HG03439 (cell line): ENCODE measurements around the gene UNG.
"Not testable (repeated sequence)": the region's sequence is repeated elsewhere in the genome, so short reads cannot be mapped to it uniquely, and the experiment has no call there.

Source experiments
- ATAC-seq: cut with Tn5 transposase; IDR thresholded peaks from one replicate; pipeline ENCODE4 v1.9.1; 2021; ENCODE audit warnings: mild to moderate bottlenecking, moderate library complexity; ENCODE audit not compliant: unreplicated experiment

Gene UNG

DNA sequence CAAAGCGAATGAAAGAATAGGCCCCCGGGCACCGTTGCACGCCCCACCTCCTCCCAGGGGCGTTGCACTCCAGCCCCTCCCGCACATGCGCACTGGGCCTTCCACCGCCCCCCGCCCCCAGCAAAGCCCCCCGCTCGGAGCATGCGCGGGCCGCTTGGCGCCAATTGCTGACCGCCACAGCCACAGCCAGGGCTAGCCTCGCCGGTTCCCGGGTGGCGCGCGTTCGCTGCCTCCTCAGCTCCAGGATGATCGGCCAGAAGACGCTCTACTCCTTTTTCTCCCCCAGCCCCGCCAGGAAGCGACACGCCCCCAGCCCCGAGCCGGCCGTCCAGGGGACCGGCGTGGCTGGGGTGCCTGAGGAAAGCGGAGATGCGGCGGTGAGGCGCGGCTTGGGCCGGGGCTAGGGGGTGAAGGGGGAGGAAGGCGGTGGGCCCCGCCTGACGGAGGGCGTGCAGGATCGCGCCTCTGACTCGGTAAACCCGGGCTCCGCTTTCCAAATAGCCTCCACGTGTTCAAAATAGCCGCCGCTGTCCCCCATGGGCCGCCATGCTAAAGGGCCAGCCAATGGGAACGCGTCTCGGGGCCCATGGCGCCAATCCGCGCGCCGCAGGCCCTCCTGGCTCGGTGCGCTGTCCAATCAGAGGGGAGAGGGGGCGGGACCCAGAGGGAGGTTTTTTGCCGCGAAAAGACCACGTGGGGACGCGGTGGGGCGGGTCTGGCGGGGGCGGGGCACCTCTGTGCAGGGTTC is at the start of gene UNG:
Gene UNG (plus strand): TSS at position 163 of the 748 bp plus-strand sequence. CDS start 83 bp downstream, at position 246.
- ATAC-seq = peak; percentile 85

DNA sequence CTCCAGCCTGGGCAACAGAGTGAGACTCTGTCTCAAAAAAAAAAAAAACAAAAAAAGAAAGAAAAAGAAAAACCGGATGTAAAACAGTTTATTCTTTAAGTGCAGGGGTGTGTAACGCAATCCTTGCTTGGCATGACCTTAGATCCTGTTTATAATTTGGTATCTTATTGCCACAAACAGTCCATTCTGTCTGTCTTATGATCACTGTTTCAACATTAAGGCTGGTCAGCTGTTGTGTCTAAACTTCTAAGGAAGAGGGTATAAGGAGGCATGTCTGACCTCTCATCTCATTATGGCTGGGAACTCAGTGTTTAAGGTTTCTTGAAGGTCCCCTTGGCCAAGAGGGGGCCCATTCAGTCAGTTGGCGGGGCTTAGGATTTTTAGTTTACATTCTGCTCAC is 48.7 kb upstream of the UNG start:
- not testable (repeated sequence) for ATAC-seq

DNA sequence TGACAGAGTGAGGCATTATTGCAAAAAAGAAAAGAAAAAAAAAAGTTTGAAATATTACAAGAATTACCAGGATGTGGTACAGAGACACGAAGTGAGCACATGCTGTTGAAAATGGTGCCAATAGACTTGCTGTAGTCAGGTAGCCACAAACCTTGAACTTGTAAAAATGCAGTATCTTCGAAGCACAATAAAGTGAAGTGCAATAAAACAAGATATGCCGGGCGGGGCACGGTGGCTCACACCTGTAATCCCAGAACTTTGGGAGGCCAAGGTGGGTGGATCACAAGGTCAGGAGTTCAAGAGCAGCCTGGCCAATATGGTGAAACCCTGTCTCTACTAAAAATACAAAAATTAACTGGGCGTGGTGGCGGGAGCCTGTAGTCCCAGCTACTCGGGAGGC is 47.6 kb upstream of the UNG start:
- not testable (repeated sequence) for ATAC-seq

DNA sequence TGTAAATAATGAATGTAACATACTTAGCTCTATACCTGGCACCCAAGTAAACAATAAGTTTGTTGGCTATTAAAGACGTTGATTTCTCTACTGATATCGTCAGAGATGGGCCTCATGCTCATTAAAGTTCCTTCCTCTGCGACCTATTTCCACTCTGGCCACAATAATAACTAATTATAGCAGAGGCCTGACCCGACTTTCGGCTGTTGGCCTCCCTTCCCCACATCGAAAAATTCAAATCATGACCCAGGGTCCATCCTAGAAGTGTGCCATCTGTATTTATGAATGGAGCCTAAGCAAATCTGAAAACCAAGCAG is 45.3 kb upstream of the UNG start:
- no peak for ATAC-seq

DNA sequence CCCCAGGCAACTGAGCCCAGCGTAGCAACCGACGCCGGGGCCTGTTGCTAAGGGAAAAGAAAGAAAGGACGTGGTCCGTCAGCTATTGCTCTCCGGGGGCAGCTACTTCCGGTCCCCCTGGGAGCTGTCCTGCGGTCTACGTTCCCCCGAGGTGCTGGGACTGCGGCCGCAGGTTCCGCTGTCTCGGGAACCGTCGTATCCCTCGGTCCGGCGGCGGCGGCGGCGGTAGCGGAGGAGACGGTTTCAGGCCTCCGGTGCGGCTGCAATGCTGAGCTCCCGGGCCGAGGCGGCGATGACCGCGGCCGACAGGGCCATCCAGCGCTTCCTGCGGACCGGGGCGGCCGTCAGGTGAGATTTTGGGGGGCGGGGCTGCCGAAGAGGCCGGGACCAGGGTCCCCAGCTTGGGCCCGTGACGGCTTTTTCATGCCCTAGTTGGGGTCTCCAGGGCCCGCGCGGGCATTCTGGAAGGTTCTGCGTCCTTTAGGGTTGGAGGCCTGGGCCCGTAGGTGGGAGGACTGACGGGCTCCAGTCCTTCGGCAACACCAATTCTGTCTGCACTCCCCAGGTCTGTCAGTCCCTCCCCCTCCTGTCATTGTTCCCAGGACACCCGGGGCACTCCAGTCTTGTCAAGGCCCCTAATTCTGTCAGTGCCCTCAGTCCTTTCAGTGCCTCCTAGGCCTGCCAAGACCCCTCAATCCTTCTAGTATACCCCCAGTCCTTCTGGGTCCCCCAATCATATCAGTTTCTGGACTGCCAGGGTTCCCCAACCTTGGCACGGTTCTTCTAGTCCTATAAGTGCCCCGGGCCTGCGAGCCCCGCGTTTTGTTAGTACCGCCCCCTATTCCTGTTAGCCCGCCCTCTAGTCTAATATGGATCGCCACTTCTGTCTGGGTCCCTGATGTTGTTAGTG is 44.7 kb upstream of the UNG start, which contains the start of gene USP30:
Gene USP30 (plus strand): TSS at position 163 of the 910 bp plus-strand sequence. CDS start 103 bp downstream, at position 266.
- peak; percentile 86 for ATAC-seq

DNA sequence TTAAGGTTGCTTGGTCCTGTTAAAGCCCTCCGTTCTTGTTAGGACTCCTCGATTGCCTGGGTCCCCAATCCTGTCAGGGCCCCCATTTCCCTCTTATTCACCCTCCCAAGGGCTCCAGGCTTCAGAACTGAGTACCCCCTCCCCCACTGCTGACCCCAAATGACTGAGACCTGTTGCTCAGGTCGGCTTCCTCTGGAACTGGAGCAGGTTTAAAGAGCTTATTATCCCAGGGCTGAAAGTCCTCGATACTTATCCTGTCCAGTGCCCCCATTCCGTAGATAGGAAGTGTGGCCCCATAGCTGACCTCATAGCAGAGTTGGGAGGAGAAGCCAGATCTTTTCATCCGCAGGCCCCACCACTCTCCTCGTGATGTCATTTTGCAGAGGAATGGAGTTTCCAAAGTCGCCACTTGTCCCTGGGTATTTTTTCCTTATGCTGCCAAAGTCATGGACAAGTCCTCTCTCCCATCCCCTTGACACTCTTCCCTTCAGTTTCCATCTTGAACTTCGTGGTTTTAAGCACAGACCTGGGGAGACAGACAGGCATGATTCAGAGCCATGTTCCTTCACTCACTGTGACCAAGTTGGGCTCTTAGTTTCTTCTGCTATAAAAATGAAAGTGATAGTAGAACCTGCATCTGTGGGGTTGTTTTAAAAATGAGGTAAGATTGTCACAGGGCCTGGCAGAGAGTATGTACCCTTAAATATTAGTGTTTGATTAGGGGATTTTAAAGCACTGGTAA is 43.8 kb upstream of the UNG start:
- peak; percentile 42 for ATAC-seq

DNA sequence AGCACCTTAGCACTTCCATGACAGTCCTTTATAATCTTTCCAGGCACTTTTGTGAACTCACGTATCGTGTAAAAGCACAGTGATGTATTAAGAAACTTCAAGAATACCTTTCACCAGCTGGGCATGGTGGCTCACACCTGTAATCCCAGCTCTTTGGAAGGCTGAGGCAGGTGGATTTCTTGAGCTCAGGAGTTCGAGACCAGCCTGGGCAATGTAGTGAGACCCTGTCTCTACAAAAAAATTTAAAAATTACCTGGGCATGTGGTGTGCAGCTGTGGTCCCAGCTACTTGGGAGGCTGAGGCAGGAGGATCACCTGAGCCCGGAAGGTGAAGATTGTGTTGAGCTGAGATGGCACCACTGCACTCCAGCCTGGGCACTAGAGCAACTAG is 43.3 kb upstream of the UNG start:
- ATAC-seq = not testable (repeated sequence)

DNA sequence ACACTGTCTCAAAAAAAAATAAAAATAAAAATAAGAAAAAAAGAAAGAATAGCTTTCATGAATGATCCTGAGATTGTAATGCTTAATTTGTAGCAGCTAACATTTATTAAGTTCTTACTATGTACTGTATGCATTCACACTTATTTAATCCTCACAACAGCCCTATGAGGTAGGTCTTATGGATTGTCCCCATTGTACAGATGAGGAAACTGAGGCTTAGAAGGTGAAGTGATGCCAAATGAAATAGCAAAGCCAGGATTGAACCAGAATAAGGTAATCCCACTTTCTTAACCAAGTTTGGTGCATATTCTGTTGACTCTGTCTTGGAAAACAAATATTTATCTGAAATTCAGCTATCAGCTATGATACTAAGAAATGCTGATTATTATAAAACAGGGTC is 42.9 kb upstream of the UNG start:
- no peak for ATAC-seq

DNA sequence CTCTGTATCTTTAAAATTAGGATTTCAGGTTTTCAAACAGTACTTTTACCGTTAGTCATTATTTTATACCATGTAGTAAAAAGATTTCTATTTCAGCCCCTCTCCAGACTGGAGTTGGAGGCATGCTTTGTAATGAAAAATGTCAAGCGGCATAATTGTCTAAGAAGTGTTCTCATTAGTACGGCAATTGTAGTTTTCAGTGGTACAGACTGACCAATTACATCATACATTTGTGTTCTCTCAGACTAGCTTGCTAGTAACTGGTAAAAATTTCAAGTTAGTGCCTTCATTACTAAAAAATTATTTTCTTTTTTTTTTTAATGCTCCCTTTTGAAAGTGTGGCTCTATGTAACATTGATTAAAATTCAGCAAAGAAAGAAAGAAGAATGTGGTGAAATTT is 40.5 kb upstream of the UNG start:
- ATAC-seq = no peak

DNA sequence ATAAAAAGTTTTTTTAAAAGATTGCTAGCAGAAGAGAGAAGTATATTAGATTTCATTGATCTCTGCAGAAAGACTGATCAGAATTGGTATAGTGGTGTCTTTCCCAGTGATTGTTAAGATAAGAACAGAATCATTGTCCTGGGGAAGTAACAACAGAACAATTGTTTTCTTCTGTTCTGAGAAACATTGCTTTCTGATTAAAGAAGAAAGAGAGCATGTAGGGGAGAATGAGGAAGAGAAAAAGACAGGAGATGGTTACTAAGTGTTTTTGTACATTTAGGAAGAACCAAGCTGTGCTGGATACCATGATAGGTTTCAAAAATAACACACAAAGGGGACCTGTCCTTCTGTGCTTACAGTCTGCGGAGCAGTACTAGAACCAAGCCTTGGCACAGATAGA is 40.0 kb upstream of the UNG start:
- ATAC-seq = no peak

DNA sequence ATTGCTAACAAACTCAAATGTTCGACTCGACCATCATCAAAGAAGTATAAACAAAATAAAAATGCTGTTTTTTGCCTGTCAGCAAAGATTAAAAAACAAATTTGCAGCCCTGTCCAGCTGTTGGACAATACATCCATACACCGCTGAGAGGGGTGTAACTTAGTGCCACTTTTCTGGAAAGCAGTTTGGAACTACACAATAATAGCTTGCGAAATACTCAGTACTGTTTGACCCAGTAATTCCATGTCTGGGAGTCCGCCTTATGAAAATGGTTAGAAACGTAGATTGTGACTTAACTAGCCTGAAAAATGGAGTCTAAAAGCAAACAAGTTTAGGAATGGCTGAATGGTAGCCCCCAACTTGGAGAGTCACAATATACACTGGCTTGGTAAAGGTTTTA is 38.6 kb upstream of the UNG start:
- ATAC-seq = no peak

DNA sequence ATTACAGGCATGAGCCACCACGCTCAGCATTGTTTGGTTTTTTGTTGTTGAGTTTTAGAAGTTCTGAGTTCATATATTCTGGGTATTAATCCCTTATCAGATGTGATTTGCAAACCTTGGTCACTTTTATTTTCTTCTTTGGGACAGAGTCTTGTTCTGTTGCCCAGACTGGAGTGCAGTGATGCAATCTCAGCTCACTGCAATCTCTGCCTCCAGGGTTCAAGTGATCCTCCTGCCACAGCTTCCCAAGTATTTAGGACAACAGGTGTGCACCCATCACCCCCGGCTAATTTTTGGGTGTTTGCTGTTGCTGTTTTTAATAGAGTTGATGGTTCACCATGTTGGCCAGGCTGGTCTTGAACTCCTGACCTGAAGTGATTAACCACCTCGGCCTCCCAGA is 33.3 kb upstream of the UNG start:
- ATAC-seq = no peak

DNA sequence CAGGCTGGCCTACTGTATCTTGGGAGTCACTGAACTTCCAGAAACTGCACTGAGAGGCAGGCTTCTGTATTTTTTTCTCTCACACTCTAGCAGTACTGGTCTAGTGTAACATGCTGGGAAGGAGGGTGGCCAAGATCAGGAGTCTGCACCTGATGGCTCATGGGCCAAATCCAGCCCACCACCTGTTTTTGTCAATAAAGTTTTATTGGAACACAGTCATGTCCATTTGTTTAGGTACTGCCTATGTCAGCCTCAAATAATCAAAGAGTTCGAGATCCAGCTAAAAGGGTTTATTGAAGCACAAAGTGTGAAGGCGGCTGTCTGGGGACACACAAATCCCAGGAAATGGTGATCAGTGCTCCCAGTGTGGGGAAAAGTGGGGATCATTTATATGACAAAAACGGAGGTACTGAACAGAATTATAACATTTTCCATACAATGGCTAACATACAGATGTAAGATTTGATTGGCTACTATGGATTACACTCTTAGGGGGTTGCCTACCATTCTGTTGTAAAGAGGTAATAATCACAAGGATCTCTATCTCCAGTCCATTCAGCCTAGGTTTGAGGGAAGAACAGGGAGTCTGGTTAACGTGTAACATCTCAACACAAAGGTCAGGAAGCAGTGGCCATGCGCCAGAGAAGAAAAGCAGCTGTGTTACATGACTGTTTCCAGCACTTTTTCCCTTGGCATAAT is 32.1 kb upstream of the UNG start:
- ATAC-seq = no peak

DNA sequence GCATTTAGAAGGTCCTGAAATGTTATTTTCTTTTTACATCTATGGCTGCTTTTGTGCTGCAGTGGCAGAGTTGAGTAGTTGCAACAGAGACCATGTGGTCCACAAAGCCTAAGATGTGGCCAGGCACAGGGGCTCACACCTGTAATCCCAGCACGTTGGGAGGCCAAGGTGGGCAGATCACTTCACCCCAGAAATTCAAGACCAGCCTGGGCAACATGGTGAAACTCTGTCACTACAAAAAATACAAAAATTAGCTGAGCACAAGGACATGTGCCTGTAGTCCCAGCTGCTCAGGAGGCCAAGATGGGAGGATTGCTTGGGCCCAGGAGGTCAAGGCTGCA is 31.6 kb upstream of the UNG start:
- no peak for ATAC-seq

DNA sequence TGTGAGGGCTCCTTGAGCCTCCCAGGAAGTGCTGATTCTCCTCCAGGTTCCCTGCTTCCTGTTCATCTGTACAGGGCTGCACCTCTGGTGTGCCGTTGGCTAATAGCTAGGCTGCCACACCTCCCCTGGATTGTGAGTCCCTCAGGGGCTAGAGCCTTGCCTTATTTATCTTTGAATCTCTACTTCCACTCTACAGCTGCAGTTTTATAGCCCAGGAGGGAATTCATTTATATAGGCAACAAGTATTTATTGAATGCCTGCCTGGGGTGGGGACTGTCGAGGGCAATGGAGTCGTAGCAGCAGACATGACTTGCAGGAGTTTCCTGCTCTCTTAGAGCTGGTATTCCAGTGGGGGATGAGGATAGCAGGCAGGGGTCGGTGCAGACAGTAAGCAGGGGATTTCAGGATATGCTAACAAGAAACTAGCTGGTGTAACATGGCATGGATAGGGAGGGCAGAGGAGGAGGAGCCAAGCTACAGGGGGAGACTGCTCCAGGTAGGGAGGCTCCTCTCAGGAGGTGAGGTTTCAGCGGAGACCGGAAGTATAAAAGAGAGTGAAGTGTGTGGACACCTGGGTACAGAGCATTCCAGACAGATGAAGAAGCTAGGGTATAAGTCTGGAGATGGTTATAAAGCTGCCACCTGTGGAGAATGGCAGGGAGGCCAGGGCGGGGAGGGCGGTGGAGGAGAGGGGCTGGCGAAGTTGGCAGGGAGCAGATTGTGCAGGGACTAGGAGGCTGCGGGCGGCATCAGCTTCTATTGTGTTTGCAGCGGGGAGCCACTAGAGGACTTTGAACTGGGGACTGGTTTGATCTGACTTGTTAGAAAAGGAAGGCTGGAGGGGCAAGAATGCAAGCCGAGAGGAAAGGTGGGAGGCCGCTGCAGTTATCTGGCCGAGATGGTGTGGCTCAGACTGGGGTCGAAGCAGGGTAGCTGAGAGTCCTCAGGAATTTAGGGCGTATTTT is 27.8 kb upstream of the UNG start:
- no peak for ATAC-seq

DNA sequence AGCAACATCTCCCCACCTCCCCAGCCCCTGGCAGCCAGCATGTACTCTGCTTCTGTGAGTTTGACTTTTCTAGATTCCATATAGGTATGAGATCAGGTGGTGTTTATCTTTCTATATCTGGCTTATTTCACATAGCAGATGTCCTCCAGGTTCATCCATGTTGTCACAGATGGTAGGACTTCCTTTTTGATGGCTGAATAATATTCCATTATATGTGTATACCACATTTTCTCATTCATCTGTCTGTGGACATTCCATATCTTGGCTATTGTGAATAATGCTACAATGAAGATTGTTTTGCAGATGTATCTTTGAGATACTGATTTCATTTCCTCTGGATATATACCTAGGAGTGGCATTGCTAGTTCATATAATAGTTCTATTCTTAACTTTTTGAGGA is 22.5 kb upstream of the UNG start:
- ATAC-seq = no peak

DNA sequence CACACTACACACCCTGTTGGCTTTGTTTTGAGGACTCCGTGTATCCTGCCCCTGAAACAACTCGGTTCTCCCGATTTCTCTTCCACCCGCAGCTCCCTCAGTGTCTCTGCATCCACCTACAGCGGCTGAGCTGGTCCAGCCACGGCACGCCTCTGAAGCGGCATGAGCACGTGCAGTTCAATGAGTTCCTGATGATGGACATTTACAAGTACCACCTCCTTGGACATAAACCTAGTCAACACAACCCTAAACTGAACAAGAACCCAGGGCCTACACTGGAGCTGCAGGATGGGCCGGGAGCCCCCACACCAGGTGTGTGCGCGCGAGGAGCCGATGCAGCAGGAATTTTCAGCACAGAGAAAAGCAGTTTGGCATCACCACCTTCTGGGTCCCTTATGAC is 14.6 kb upstream of the UNG start:
- ATAC-seq = no peak

DNA sequence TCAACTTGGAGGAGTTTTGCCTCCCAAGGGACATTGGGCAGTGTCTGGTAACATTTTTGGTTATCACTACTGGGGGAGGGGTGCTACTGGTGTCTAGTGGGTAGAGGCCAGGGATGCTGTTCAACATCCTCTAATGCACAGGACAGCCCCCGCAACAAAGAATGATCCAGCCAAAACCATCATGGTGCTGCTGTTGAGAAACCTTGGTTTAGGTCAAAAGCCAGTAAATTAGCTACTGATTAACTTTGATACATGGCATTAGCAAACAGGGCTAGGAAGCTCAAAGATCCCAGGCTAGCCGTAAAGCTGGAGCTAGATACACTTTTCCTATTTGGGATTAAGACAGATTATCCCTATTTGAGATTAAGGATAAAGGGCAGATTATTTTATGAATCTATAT is 13.0 kb upstream of the UNG start:
- ATAC-seq = no peak

DNA sequence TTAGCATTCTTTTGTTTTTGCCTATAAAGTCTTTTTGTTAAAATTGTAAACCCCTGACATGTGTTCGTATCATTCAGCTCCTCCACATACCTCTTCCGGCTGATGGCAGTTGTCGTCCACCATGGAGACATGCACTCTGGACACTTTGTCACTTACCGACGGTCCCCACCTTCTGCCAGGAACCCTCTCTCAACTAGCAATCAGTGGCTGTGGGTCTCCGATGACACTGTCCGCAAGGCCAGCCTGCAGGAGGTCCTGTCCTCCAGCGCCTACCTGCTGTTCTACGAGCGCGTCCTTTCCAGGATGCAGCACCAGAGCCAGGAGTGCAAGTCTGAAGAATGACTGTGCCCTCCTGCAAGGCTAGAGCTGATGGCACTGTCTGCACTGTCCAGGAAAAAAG is 11.8 kb upstream of the UNG start:
- ATAC-seq = no peak

DNA sequence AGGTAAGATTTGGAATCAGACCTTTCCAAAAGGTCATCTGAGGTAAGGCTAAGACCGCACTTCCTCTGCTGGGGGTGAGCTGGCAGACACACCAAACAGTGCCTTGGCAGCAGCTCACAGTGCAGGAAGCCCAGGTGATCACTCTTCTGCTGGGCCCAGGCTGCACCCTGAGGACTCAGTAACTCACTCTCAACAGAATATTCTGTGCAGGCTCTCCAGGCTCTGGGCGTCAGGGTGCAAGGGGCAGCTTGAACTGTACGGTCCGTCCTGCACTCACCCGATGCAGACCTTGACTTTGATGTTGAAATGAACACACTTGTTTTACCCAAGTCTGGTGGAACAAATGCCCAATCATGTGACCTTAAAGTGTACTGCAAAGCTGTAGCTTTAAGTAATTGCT is 10.1 kb upstream of the UNG start:
- no peak for ATAC-seq
